Stimulated activated CD8-positive, alpha-beta memory T cell treated with anti-CD3 and anti-CD28 coated beads, Interleukin-15, amount 100 ng/mL, for 48 hours (primary cell): ENCODE results near the gene GRK5.
"Not testable (repeated sequence)": the region's sequence is repeated elsewhere in the genome, so short reads cannot be mapped to it uniquely, and the experiment has no call there.

ENCODE experiments used
- DNase-seq, 2 donors: peaks; one replicate each; pipeline ENCODE4 v3.0.0-alpha.2; 2020; ENCODE audit warnings: low read depth in 2 of 2

The GRK5 gene

GRCh38 chr10:119457966-119458766 lies 250.8 kb downstream of the GRK5 start:
- no peak for DNase-seq

GRCh38 chr10:119459681-119460340 lies 252.4 kb downstream of the GRK5 start:
- no peak for DNase-seq

- DNase-seq, result no peak
Measured at GRCh38 chr10:119460369-119461195, 253.2 kb downstream of the GRK5 start.

- DNase-seq, result no peak
Measured at GRCh38 chr10:119461380-119461779, 254.0 kb downstream of the GRK5 start.

- no peak for DNase-seq
Measured at GRCh38 chr10:119461923-119462322, 254.6 kb downstream of the GRK5 start.

GRCh38 chr10:119462773-119463172 lies 255.4 kb downstream of the GRK5 start:
- DNase-seq, result no peak

- DNase-seq, result not testable (repeated sequence)
Measured at GRCh38 chr10:119463195-119463594, 255.8 kb downstream of the GRK5 start.

- DNase-seq, result no peak
Measured at GRCh38 chr10:119465085-119465484, 257.7 kb downstream of the GRK5 start.

GRCh38 chr10:119466076-119466475 lies 258.7 kb downstream of the GRK5 start:
- no peak for DNase-seq

GRCh38 chr10:119466655-119467054 lies 259.3 kb downstream of the GRK5 start:
- peak; percentile 34 to 39 for DNase-seq

GRCh38 chr10:119468542-119469324 lies 261.4 kb downstream of the GRK5 start:
- DNase-seq, result no peak

GRCh38 chr10:119469325-119469707 lies 261.9 kb downstream of the GRK5 start:
- no peak for DNase-seq

- no peak for DNase-seq
Measured at GRCh38 chr10:119469846-119470245, 262.5 kb downstream of the GRK5 start.

GRCh38 chr10:119470920-119471702 lies 263.7 kb downstream of the GRK5 start:
- DNase-seq, result no peak

- DNase-seq, result no peak
Measured at GRCh38 chr10:119473771-119474170, 266.4 kb downstream of the GRK5 start.

- DNase-seq, result no peak
Measured at GRCh38 chr10:119474606-119475005, 267.2 kb downstream of the GRK5 start.

GRCh38 chr10:119477444-119477843 lies 270.1 kb downstream of the GRK5 start:
- DNase-seq, result no peak

GRCh38 chr10:119478111-119478802 lies 270.9 kb downstream of the GRK5 start:
- DNase-seq, result no peak

GRCh38 chr10:119478811-119479341 lies 271.5 kb downstream of the GRK5 start:
- DNase-seq, result no peak

- no peak for DNase-seq
Measured at GRCh38 chr10:119479532-119479931, 272.2 kb downstream of the GRK5 start.
